22Rv1 (cell line): ENCODE measurements around the gene NIPAL1.

Experiments
- H3K27ac ChIP-seq: fragments of 450-650 bp; 2 replicates; pipeline ENCODE4 v1.5.1; 2017
- ZFX ChIP-seq: fragments of 450-650 bp; IDR thresholded peaks from 2 replicates; pipeline ENCODE4 v1.6.1; 2017; ENCODE audit warnings: antibody characterized with exemption, borderline replicate concordance
- TF ChIP-seq, protein P1 (sequence below): fragments of 450-650 bp; IDR thresholded peaks from 2 replicates; pipeline ENCODE4 v1.5.1; 2017; ENCODE audit warnings: mild to moderate bottlenecking

The NIPAL1 gene

GRCh38 chr4:48078425-48078824, 61.9 kb downstream of the NIPAL1 start:
- no peak for TF ChIP-seq ZFX
- TF ChIP-seq, protein P1, sequence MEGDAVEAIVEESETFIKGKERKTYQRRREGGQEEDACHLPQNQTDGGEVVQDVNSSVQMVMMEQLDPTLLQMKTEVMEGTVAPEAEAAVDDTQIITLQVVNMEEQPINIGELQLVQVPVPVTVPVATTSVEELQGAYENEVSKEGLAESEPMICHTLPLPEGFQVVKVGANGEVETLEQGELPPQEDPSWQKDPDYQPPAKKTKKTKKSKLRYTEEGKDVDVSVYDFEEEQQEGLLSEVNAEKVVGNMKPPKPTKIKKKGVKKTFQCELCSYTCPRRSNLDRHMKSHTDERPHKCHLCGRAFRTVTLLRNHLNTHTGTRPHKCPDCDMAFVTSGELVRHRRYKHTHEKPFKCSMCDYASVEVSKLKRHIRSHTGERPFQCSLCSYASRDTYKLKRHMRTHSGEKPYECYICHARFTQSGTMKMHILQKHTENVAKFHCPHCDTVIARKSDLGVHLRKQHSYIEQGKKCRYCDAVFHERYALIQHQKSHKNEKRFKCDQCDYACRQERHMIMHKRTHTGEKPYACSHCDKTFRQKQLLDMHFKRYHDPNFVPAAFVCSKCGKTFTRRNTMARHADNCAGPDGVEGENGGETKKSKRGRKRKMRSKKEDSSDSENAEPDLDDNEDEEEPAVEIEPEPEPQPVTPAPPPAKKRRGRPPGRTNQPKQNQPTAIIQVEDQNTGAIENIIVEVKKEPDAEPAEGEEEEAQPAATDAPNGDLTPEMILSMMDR = no peak
- no peak overlapping the region for H3K27ac ChIP-seq

DNA sequence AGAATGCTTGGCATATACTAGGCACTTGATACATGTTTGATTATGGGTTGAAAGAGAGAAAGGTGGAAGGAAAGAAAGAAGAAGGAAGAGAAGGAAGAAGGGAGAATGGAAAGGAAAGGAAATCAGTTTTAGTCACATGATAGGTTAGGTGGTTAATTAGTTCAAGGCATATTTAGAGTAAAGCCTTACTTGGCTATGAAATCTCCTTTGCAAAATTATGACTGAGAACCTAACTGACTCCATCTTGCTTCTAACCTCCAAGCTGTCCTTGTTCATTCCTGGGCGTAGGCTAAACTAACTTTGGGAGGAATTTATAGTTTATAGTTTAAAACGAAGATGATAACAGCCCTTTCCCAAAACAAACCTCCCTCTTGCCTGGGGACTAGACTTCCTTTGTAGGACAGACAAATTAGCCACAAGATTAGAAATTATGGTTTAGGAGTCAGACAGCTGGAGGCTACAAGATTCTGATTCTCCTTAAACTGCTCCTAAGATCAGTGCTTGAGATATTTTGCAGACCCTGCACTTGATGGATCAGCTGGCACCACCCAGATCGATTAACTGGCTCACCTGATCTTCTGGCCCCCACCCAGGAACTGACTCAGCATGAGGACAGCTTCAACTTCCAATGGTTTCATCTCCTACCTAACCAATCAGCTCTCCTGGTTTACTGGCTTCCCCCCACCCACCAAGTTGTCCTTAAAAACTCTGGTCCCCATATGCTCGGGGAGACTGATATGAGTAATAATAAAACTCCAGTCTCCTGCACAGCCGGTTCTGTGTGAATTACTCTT, 62.5 kb downstream of the NIPAL1 start:
- TF ChIP-seq, protein P1 = no peak
- no peak for TF ChIP-seq ZFX
- H3K27ac ChIP-seq = no peak overlapping the region

DNA sequence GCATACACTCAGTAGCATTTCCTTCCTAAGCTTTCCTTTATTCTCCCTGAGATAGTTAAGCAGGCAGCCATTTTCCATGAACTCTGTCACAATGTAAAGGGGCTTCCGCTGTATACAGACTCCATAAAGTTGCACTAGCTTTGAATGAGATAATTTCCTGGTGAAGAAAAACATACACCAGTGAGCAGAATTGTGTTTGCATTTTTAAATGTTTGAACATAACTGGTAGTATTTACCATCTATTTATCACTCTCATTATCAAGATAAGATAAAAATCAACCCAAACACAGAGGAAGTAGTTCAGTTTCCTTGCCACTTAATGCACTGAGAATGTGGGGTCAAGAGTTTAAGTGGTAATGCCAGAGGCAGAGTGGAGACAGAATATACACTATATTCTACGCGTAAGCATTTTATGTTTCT, 63.4 kb downstream of the NIPAL1 start:
- H3K27ac ChIP-seq = no peak overlapping the region

DNA sequence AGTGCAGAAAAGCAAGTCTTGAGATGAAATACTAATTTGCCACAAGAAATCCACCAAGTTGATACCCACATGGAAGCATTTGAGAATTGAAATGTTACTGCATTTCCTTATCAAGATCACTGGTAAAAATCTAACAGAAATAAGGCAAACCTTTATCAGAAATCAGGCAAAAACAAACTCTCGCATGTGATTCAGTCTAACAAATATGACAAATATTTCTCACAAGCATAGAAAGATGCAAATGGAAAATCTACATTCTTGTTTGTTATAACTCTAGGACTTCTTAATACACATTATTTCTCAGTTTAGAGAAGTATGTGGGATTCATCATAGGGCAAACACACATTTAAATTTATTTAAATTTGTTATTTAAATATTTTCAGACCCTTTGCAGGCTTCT, 64.6 kb downstream of the NIPAL1 start:
- H3K27ac ChIP-seq = no peak overlapping the region
- TF ChIP-seq, protein P1 = no peak
- no peak for TF ChIP-seq ZFX

More for the DNA sequence above, 63.4 kb downstream of the NIPAL1 start:
- no peak for TF ChIP-seq ZFX
- TF ChIP-seq, protein P1 = no peak

- TF ChIP-seq ZFX = no peak
- TF ChIP-seq, protein P1 = no peak
- no peak overlapping the region for H3K27ac ChIP-seq
Observed at GRCh38 chr4:48082956-48083355, 66.4 kb downstream of the NIPAL1 start.

GRCh38 chr4:48085821-48086589, 69.4 kb downstream of the NIPAL1 start:
- H3K27ac ChIP-seq = no peak overlapping the region
- TF ChIP-seq, protein P1 = no peak
- TF ChIP-seq ZFX = no peak
